B cell (primary cell): ENCODE results near the gene MLLT10.

Experiments
- CTCF ChIP-seq: fragments of 200-600 bp; IDR thresholded peaks from one replicate; pipeline ENCODE4 v1.8.0; 2022; ENCODE audit warnings: antibody characterized with exemption, mild to moderate bottlenecking
- EZH2 ChIP-seq: IDR thresholded peaks from 2 replicates; pipeline ENCODE4 v1.6.1; 2012; ENCODE audit warnings: borderline replicate concordance, low read depth, mild to moderate bottlenecking, moderate library complexity, low read length; ENCODE audit not compliant: insufficient read depth, poor library complexity, severe bottlenecking

DNA sequence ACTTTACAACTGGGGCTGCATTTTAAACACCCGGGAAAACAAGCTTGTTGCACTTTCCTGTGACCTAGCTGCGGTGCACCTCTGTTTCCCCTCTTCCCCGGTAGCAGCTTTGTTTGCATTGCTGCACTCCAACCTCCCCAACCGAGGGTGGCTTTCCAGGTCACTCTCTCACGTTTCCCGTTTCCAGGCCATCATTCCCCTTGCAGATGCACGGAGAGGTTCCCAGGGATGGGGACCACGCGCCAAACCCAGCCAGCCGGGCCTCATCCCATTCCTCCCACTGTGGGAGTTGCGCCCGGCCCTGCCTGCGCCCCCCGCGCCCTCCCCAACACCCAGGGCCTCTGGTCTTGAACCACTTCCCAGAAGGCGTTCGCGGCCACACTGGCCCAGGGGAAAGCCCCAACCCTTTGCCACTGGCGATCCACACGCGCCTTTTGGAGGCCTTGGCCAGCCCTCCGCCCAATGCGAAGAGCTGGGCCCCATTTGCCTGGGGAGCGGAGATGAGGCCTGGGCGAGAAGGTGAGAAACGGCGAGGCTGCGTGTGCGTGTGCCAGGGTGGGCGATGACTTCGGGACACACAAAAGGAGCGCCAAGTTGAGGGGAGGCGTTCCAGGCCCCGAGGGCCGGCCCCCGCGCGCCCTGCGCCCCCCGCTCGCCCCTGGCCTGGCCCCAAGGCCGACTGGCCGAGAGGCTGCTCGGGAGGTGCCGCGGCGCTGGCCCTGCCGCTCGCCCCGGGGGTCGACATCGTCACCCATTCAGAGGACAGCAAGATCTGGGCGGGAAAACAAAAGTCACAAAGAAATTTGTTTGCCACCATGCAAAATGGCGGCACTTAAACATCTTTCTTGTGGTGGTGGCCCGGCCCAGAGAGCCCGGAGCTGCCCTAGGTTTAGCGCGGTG, 24.4 kb upstream of the MLLT10 start:
- TF ChIP-seq CTCF: no peak
- no peak for TF ChIP-seq EZH2
